Transverse colon (tissue), 4 donors: ENCODE data around the gene MTA1.

Experiments
- CTCF ChIP-seq, 5 experiments: fragments of 200-600 bp in 3 of 5; fragments of 450-650 bp in 2 of 5; sonication (generic) in 3 of 5; IDR thresholded peaks; 1 replicate in 2 of 5; 2 replicates in 3 of 5; pipeline ENCODE4 v1.5.1; 2016 to 2017; ENCODE audit warnings: antibody characterized with exemption in 5 of 5, inconsistent platforms in 3 of 5, mild to moderate bottlenecking in 2 of 5, moderate library complexity in 1 of 5
- EP300 ChIP-seq: sonication (generic); formaldehyde crosslinking; IDR thresholded peaks from one replicate; pipeline ENCODE4 v1.6.1; 2017; ENCODE audit warnings: antibody characterized with exemption, low read depth
- POLR2A ChIP-seq: fragments of 450-650 bp; IDR thresholded peaks from one replicate; pipeline ENCODE4 v1.6.1; 2016; ENCODE audit warnings: antibody characterized with exemption, mild to moderate bottlenecking, moderate library complexity
- POLR2AphosphoS5 ChIP-seq, 3 donors: sonication (generic); formaldehyde crosslinking; IDR thresholded peaks; one replicate each; pipeline ENCODE4 v1.6.1; 2016; ENCODE audit warnings: antibody characterized with exemption in 3 of 3

- no peak for TF ChIP-seq CTCF (IDR thresholded peaks at IDR 0.05)
- TF ChIP-seq POLR2AphosphoS5 (IDR thresholded peaks at IDR 0.05), result no peak
- no peak for TF ChIP-seq POLR2A
- TF ChIP-seq EP300, result no peak
These were observed 3.9 kb upstream of the MTA1 start for GRCh38 chr14:105415481-105416428.
